HEK293T (cell line): ENCODE results near the gene CUL3.

Source experiments
- ARNT ChIP-seq: fragments of 450-650 bp; IDR thresholded peaks from 2 replicates; pipeline ENCODE4 v1.6.1; 2017; ENCODE audit warnings: mild to moderate bottlenecking
- BHLHE40 ChIP-seq: fragments of 450-650 bp; IDR thresholded peaks from 2 replicates; pipeline ENCODE4 v1.6.1; 2016; ENCODE audit warnings: mild to moderate bottlenecking, moderate library complexity, borderline replicate concordance
- ELF4 ChIP-seq: fragments of 450-650 bp; IDR thresholded peaks from 2 replicates; pipeline ENCODE4 v1.6.1; 2017; ENCODE audit warnings: antibody characterized with exemption
- FOXA1 ChIP-seq: fragments of 450-650 bp; IDR thresholded peaks from 2 replicates; pipeline ENCODE4 v1.6.1; 2016; ENCODE audit warnings: mild to moderate bottlenecking
- FOXK2 ChIP-seq: fragments of 450-650 bp; IDR thresholded peaks from 2 replicates; pipeline ENCODE4 v1.6.1; 2016; ENCODE audit warnings: mild to moderate bottlenecking
- FOXM1 ChIP-seq: fragments of 450-650 bp; IDR thresholded peaks from 2 replicates; pipeline ENCODE4 v1.6.1; 2017; ENCODE audit warnings: mild to moderate bottlenecking, borderline replicate concordance
- HDGF ChIP-seq: fragments of 450-650 bp; IDR thresholded peaks from 2 replicates; pipeline ENCODE4 v1.6.1; 2017; ENCODE audit warnings: antibody characterized with exemption, borderline replicate concordance
- L3MBTL2 ChIP-seq: fragments of 450-650 bp; conservative IDR thresholded peaks from 2 replicates; pipeline ENCODE4 v1.6.1; 2016; ENCODE audit warnings: mild to moderate bottlenecking
- LEF1 ChIP-seq: fragments of 450-650 bp; IDR thresholded peaks from 2 replicates; pipeline ENCODE4 v1.6.1; 2017; ENCODE audit warnings: mild to moderate bottlenecking, borderline replicate concordance
- SP1 ChIP-seq: fragments of 450-650 bp; IDR thresholded peaks from 2 replicates; pipeline ENCODE4 v1.6.1; 2017
- SUZ12 ChIP-seq: fragments of 450-650 bp; IDR thresholded peaks from 2 replicates; pipeline ENCODE4 v1.6.1; 2016; ENCODE audit warnings: mild to moderate bottlenecking
- ZNF384 ChIP-seq: fragments of 450-650 bp; IDR thresholded peaks from 2 replicates; pipeline ENCODE4 v1.6.1; 2016

DNA sequence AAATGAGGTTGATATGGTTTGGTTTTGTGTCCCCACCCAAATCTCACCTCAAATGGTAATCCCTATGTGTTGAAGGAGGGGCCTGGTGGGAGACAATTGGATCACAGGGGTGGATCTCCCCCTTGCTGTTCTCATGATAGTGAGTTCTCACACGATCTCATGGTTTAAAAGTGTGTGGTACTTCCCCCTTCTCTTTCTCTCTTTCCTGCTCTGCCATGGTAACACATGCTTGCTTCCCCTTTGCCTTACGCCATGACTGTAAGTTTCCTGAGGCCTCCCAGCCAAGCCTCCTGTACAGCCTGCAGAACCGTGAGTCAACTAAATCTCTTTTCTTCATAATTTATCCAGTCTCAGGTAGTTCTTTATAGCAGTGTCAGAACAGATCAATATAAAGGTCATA is 158.5 kb downstream of the CUL3 start:
- no peak for TF ChIP-seq ELF4
- no peak for TF ChIP-seq HDGF
- no peak for TF ChIP-seq SP1
- TF ChIP-seq ZNF384, result no peak
- no peak for TF ChIP-seq SUZ12
- no peak for TF ChIP-seq FOXK2
- no peak for TF ChIP-seq FOXA1
- TF ChIP-seq FOXM1, result no peak
- TF ChIP-seq BHLHE40, result no peak
- TF ChIP-seq ARNT, result no peak
- TF ChIP-seq L3MBTL2, result no peak
- no peak for TF ChIP-seq LEF1
